NCI-H446 (cell line): ENCODE results near the gene COBL.
A peak's percentile ranks its signal among the peaks of the same experiment; 100 is the strongest.

Source experiments
- DNase-seq, 2 experiments: peaks; one replicate each; lab custom pipeline; 2025; lab: John Stamatoyannopoulos, UW

COBL gene

GRCh38 chr7:51142741-51143385 lies 173.7 kb downstream of the COBL start:
- no peak for DNase-seq

- peak; percentile 42 to 47 for DNase-seq
These were observed 175.1 kb downstream of the COBL start for GRCh38 chr7:51141451-51142003.

GRCh38 chr7:51140199-51141164 lies 176.1 kb downstream of the COBL start:
- DNase-seq, result peak in 1 of 2 experiments; percentile 16

GRCh38 chr7:51139796-51140195 lies 176.8 kb downstream of the COBL start:
- DNase-seq, result peak in 1 of 2 experiments; percentile 31

GRCh38 chr7:51138123-51139085 lies 178.2 kb downstream of the COBL start:
- no peak for DNase-seq

GRCh38 chr7:51135576-51135975 lies 181.0 kb downstream of the COBL start:
- no peak for DNase-seq

- DNase-seq, result peak in 1 of 2 experiments; percentile 59
These were observed 182.6 kb downstream of the COBL start for GRCh38 chr7:51134013-51134441.

- no peak for DNase-seq
These were observed 183.9 kb downstream of the COBL start for GRCh38 chr7:51132661-51133060.

GRCh38 chr7:51129527-51130472 lies 186.8 kb downstream of the COBL start:
- DNase-seq, result no peak

GRCh38 chr7:51128545-51129435 lies 187.8 kb downstream of the COBL start:
- DNase-seq, result no peak

GRCh38 chr7:51127618-51127904 lies 189.0 kb downstream of the COBL start:
- DNase-seq, result no peak

GRCh38 chr7:51126813-51127617 lies 189.6 kb downstream of the COBL start:
- no peak for DNase-seq

- no peak for DNase-seq
These were observed 190.3 kb downstream of the COBL start for GRCh38 chr7:51126324-51126723.

- no peak for DNase-seq
These were observed 192.3 kb downstream of the COBL start for GRCh38 chr7:51124321-51124720.

- DNase-seq, result peak in 1 of 2 experiments; percentile 23
These were observed 193.1 kb downstream of the COBL start for GRCh38 chr7:51123322-51124019.

GRCh38 chr7:51121931-51122425 lies 194.6 kb downstream of the COBL start:
- no peak for DNase-seq

- no peak for DNase-seq
These were observed 195.4 kb downstream of the COBL start for GRCh38 chr7:51121036-51121790.
